ENCODE measurements around the gene TMCC1. TPM values are rescaled to one million over a fixed set of nuclear protein-coding genes. Genes with fewer than 3 reads are reported as not detected.

The TMCC1 gene
- total RNA-seq, 1 donor from 2014 or later, result 28.0 TPM

DNA sequence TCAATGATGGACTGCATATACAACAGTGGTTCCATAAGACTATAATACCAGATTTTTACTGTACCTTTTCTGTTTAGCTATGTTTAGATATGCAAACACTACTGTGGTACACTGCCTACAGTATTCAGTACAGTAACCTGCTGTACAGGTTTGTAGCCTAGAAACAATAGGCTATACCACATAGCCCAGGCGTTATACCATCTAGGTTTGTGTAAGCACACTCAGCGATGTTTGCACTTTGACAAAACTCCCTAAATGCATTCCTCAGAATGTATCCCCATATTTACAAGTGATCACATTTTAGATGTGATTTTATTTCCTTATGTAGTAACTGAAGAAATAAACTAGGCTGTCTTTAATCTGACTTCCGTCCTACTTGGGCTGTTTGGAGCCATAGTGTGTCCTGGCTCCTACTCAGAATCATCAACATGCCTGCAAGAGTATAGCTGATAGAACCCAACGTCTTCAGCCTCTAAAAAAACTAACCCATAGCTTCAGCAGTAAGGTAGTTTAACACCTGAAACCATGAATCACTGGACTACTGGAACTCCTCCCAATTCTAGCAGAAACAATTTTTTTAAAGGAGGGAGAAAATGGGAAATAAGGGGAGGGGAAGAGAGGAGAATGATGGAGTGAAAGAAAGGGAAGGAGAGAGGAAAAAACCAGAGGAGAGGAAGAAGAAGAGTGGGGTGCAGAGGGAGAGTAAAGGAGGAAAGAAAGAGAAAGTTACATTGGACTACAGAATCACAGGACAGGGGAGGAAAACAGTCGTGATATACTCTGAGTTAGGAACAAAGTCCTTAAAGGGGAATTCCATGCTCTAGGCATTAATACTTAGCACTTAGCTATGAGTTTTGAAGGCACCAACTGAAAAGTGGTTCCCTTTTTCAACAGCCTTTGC, 219.4 kb downstream of the TMCC1 start:
- DNase-seq (ENCODE audit: low read depth), result no peak
- no peaks in the 10 kb centered on the region for H3K36me3 ChIP-seq (ENCODE audit: control insufficient read depth, insufficient read depth, low read length)
- TF ChIP-seq, protein P1, sequence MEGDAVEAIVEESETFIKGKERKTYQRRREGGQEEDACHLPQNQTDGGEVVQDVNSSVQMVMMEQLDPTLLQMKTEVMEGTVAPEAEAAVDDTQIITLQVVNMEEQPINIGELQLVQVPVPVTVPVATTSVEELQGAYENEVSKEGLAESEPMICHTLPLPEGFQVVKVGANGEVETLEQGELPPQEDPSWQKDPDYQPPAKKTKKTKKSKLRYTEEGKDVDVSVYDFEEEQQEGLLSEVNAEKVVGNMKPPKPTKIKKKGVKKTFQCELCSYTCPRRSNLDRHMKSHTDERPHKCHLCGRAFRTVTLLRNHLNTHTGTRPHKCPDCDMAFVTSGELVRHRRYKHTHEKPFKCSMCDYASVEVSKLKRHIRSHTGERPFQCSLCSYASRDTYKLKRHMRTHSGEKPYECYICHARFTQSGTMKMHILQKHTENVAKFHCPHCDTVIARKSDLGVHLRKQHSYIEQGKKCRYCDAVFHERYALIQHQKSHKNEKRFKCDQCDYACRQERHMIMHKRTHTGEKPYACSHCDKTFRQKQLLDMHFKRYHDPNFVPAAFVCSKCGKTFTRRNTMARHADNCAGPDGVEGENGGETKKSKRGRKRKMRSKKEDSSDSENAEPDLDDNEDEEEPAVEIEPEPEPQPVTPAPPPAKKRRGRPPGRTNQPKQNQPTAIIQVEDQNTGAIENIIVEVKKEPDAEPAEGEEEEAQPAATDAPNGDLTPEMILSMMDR (IDR thresholded peaks at IDR 0.05; ENCODE audit: insufficient read depth, low read length, poor library complexity, severe bottlenecking), result no peak
- no peak overlapping the region for H3K4me3 ChIP-seq (ENCODE audit: low read depth, low read length)
- no peaks in the 10 kb centered on the region for H3K27me3 ChIP-seq (ENCODE audit: control insufficient read depth, insufficient read depth, low read length)

DNA sequence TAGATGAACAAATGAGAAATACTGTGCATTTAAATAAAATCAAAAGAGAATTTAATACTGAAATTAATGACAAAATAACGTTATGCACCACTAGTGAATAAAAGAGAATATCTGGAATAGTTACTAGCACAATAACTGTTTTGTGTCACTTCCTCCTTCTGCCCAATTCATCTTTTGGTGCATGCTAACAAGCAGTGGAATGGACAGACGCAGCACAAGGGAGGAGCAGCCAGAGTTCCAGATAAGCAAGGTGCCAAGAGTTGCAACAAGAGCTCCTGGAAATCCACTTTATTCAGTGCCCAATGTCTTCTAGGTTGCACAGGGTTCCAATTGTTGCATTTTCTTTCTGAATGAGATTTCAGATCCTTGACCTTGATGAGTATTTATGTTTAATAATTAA, 220.5 kb downstream of the TMCC1 start:
- Histone ChIP-seq H3K4me3 (ENCODE audit: low read depth, low read length) (no peak overlapping the region), H3K36me3 (ENCODE audit: control insufficient read depth, insufficient read depth, low read length) (no peaks in the 10 kb centered on the region), H3K27me3 (ENCODE audit: control insufficient read depth, insufficient read depth, low read length) (no peaks in the 10 kb centered on the region)
- no peak for DNase-seq (ENCODE audit: low read depth)
- TF ChIP-seq, protein P1 (IDR thresholded peaks at IDR 0.05; ENCODE audit: insufficient read depth, low read length, poor library complexity, severe bottlenecking), result no peak

DNA sequence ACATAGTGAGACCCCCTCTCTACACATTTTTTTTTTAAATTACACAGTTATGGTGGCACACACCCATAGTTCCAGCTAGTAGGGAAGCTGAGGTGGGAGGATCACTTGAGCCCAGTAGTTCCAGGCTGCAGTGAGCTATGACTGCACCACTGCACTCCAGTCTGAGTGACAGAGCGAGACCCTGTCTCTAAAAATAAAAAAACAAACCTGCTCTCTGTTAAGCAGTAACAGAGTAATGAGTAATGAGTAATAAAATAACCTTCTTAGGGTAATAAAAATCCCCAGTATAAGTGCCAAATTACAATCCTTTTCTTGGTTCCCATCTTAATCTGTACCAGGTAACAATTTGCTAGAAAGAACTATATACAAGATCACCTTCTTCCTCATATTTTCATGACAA, 221.1 kb downstream of the TMCC1 start:
- TF ChIP-seq, protein P1 (IDR thresholded peaks at IDR 0.05; ENCODE audit: insufficient read depth, low read length, poor library complexity, severe bottlenecking), result no peak

DNA sequence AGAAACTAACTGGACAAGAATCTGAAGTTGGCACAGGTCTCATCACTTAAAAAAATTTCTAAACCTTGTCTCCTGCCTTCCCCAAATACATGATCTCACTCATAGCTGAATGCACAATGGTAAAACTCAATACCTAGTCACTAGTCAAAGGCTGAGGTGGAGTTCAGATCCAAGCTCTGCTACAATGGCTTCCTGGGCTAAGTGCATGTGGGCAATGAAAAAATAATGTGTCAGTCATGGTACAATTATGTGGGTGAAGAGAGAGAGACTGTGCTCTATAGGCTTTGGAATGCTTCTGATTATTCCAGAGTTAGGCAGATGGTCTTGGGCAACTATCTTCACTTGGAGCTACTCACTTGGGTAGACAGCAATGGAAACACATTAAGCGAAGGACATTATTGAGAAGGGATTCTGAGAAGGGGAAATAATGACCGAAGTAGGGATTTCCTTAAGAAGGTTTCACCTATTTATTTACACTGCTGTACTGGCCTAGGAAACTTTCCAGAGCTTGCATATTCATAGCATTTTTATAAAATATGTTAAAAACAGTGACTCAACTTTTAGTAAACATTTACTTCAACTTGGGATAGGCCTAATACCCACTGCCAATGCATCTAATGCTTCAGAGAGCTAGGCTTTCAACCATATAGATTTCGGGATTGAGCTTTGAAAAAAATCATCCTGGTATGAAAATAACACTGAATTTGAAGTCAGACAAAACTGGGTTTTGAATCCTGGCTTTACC, 228.3 kb downstream of the TMCC1 start:
- TF ChIP-seq, protein P1 (IDR thresholded peaks at IDR 0.05; ENCODE audit: insufficient read depth, low read length, poor library complexity, severe bottlenecking), result no peak
- Histone ChIP-seq H3K27me3 (ENCODE audit: control insufficient read depth, insufficient read depth, low read length) (no peaks in the 10 kb centered on the region), H3K36me3 (ENCODE audit: control insufficient read depth, insufficient read depth, low read length) (no peaks in the 10 kb centered on the region), H3K4me3 (ENCODE audit: low read depth, low read length) (no peak overlapping the region)
- DNase-seq (ENCODE audit: low read depth), result peak; percentile 31

More for the DNA sequence above, 221.1 kb downstream of the TMCC1 start:
- no peak overlapping the region for H3K4me3 ChIP-seq (ENCODE audit: low read depth, low read length)
- no peaks in the 10 kb centered on the region for H3K27me3 ChIP-seq (ENCODE audit: control insufficient read depth, insufficient read depth, low read length)
- DNase-seq (ENCODE audit: low read depth), result no peak
- no peaks in the 10 kb centered on the region for H3K36me3 ChIP-seq (ENCODE audit: control insufficient read depth, insufficient read depth, low read length)

DNA sequence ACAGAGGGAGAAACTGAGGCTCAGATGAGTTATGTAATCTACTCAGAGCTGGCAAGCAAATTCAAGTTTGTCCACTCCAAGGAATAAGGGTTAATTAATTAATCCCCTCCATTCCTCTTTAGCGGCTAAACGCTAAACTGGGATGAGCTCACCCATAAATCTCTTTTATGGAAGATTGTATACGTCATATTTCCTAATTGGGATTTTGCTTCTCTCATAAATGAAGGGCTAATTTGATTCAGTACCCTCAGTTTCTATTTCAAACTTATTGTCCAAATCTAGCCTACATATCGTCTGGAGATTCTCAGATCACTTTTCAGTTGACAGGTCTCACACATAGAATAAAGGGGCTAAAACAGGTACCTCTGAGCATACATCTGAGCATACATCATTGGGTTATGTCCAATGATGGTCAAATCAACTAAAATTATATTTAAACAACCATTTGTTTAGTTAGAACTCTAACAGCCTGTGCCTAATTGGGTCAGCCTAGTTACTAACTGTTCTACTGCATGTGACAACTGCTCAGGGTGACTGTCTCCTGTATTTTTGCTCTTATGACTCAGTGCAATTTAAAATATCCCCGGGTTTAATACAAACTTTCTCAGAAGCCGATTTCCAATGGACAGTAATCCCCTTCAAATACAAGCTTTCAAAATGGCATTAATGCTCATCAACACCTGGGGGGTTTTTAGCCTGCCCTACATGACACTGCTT, 229.4 kb downstream of the TMCC1 start:
- DNase-seq (ENCODE audit: low read depth), result no peak
- Histone ChIP-seq H3K36me3 (ENCODE audit: control insufficient read depth, insufficient read depth, low read length) (no peaks in the 10 kb centered on the region), H3K27me3 (ENCODE audit: control insufficient read depth, insufficient read depth, low read length) (no peaks in the 10 kb centered on the region), H3K4me3 (ENCODE audit: low read depth, low read length) (no peak overlapping the region)
- TF ChIP-seq, protein P1 (IDR thresholded peaks at IDR 0.05; ENCODE audit: insufficient read depth, low read length, poor library complexity, severe bottlenecking), result no peak
